ENCODE data around the gene LFNG. TPM values are rescaled to one million over a fixed set of nuclear protein-coding genes. Genes with fewer than 3 reads are reported as not detected.
"Not testable (repeated sequence)": the region's sequence is repeated elsewhere in the genome, so short reads cannot be mapped to it uniquely, and the experiment has no call there.

Gene LFNG
- total RNA-seq, 1 experiment from 2014 or later, result 4.5 TPM

GRCh38 chr7:2558629-2559282 is 39.2 kb downstream of the LFNG start, which contains the start of gene IQCE:
TSS of gene IQCE (plus strand) at chr7:2558979. CDS start at chr7:2559182, 203 bp downstream.
- ChIA-PET POLR2A (interaction anchor here (0.6 kb wide), 1 partner anchor 31 kb away, joined by 5 read pairs; no protein-coding TSS in a partner anchor), CTCF (interaction anchor here (0.6 to 1.2 kb wide), 2 partner anchors 47 to 73 kb away, joined by 3 read pairs; partner anchors contain the start of gene TTYH3)
- H3K9me3 ChIP-seq, result no peaks in the 10 kb centered on the region
- H3K36me3 ChIP-seq (ENCODE audit: control insufficient read depth, insufficient read depth, low read length), result no peaks in the 10 kb centered on the region; the same call in 1 of the 2 replicates
- Mint-ChIP-seq H3K27me3 (ENCODE audit: insufficient read depth, unreplicated experiment) (no peaks in the 10 kb centered on the region), H3K36me3 (ENCODE audit: insufficient read depth, unreplicated experiment) (peaks cover 8% of the 10 kb centered on the region), H3K27ac (ENCODE audit: unreplicated experiment) (peak within 1 kb of the TSS; percentile 82), H3K9me3 (ENCODE audit: unreplicated experiment) (no peaks in the 10 kb centered on the region), H3K4me3 (ENCODE audit: unreplicated experiment) (peak within 1 kb of the TSS; percentile 74), H3K4me1 (ENCODE audit: low read depth, unreplicated experiment) (peaks cover 5% of the 10 kb centered on the region)
- BruUV-seq (replicated peaks), result no TSS peak
- DNase-seq, result peak; percentile 96 to 99
- H3K4me1 ChIP-seq, result peaks cover 7% of the 10 kb centered on the region
- no peak for TF ChIP-seq CTCF (IDR thresholded peaks at IDR 0.05; ENCODE audit: insufficient read depth in 1 of 2, low read depth in 1 of 2, low read length in 1 of 2, severe bottlenecking in 1 of 2, unreplicated experiment in 1 of 2)
- H3K27me3 ChIP-seq (replicated peaks; ENCODE audit: control insufficient read depth, insufficient read depth, low read length), result no peaks in the 10 kb centered on the region
- H3K4me3 ChIP-seq (ENCODE audit: low read depth, low read length), result peak within 1 kb of the TSS; percentile 89
- intact Hi-C loops (cut with micrococcal nuclease; ENCODE audit: unreplicated experiment), result loop anchor here (2.0 to 10.0 kb wide), 4 partner anchors 40 to 154 kb away; partner anchors contain the start of genes CHST12, GRIFIN, LFNG and TTYH3

GRCh38 chr7:2559283-2559950 is 39.8 kb downstream of the LFNG start:
- Mint-ChIP-seq H3K4me1 (ENCODE audit: low read depth, unreplicated experiment) (peaks cover 5% of the 10 kb centered on the region), H3K27ac (ENCODE audit: unreplicated experiment) (peak overlapping the region; percentile 82), H3K27me3 (ENCODE audit: insufficient read depth, unreplicated experiment) (no peaks in the 10 kb centered on the region), H3K36me3 (ENCODE audit: insufficient read depth, unreplicated experiment) (peaks cover 7% of the 10 kb centered on the region), H3K4me3 (ENCODE audit: unreplicated experiment) (peak overlapping the region; percentile 74), H3K9me3 (ENCODE audit: unreplicated experiment) (no peaks in the 10 kb centered on the region)
- no peak for TF ChIP-seq CTCF (IDR thresholded peaks at IDR 0.05; ENCODE audit: insufficient read depth in 1 of 2, low read depth in 1 of 2, low read length in 1 of 2, severe bottlenecking in 1 of 2, unreplicated experiment in 1 of 2)
- H3K9me3 ChIP-seq, result no peaks in the 10 kb centered on the region
- ChIA-PET CTCF (interaction anchor here (0.6 to 1.2 kb wide), 5 partner anchors 39 to 490 kb away, joined by 3 to 6 read pairs (median 4); partner anchors contain the start of gene TTYH3), POLR2A (interaction anchor here (0.6 kb wide), 1 partner anchor 32 kb away, joined by 5 read pairs; no protein-coding TSS in a partner anchor)
- BruUV-seq (replicated peaks), result no TSS peak
- H3K36me3 ChIP-seq (ENCODE audit: control insufficient read depth, insufficient read depth, low read length), result no peaks in the 10 kb centered on the region; the same call in 1 of the 2 replicates
- peak overlapping the region; percentile 89 for H3K4me3 ChIP-seq (ENCODE audit: low read depth, low read length)
- H3K4me1 ChIP-seq, result peaks cover 2% of the 10 kb centered on the region
- H3K27me3 ChIP-seq (replicated peaks; ENCODE audit: control insufficient read depth, insufficient read depth, low read length), result no peaks in the 10 kb centered on the region
- intact Hi-C loops (cut with micrococcal nuclease; ENCODE audit: unreplicated experiment), result loop anchor here (2.0 to 10.0 kb wide), 4 partner anchors 41 to 155 kb away; partner anchors contain the start of genes CHST12, GRIFIN, LFNG and TTYH3
- DNase-seq, result peak in 1 of 2 experiments; percentile 66

- H3K36me3 Mint-ChIP-seq (ENCODE audit: insufficient read depth, unreplicated experiment); POLR2A ChIA-PET; H3K27me3 Mint-ChIP-seq (ENCODE audit: insufficient read depth, unreplicated experiment); H3K36me3 ChIP-seq (ENCODE audit: control insufficient read depth, insufficient read depth, low read length); BruUV-seq (replicated peaks); intact Hi-C loops (cut with micrococcal nuclease; ENCODE audit: unreplicated experiment); H3K4me3 Mint-ChIP-seq (ENCODE audit: unreplicated experiment); H3K4me1 ChIP-seq; H3K27ac Mint-ChIP-seq (ENCODE audit: unreplicated experiment); H3K4me1 Mint-ChIP-seq (ENCODE audit: low read depth, unreplicated experiment); DNase-seq; CTCF ChIA-PET; H3K9me3 Mint-ChIP-seq (ENCODE audit: unreplicated experiment); H3K4me3 ChIP-seq (ENCODE audit: low read depth, low read length); H3K27me3 ChIP-seq (replicated peaks; ENCODE audit: control insufficient read depth, insufficient read depth, low read length); H3K9me3 ChIP-seq: not testable (repeated sequence)
These were observed 44.4 kb downstream of the LFNG start for GRCh38 chr7:2563955-2564354.
